ENCODE measurements around the gene SUFU.
"Not testable (repeated sequence)": the region's sequence is repeated elsewhere in the genome, so short reads cannot be mapped to it uniquely, and the experiment has no call there.

Gene SUFU

DNA sequence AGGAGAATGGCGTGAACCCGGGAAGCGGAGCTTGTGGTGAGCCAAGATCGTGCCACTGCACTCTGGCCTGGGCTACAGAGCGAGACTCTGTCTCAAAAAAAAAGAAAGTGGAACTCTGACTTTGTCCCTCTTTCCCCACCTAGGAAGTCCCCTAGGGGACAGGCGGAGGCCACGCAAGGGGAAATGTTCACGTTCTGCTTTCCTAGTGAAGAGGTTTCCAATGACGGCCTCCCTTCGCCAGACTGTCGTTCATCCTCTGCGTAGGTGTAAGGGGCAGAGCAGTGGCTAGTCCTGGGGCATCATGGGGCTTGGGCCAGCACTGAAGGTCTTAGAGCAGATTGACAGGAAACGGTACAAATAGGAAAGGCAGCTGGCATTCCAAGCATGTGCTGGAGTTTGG, 30.6 kb downstream of the SUFU start:
- Histone ChIP-seq H3K4me1 (ENCODE audit: control insufficient read depth in 5 of 5, insufficient read depth in 5 of 5, low read length in 5 of 5) (no peaks in the 10 kb centered on the region), H3K9ac (ENCODE audit: low read length in 5 of 5) (no peak overlapping the region), H3K27me3 (ENCODE audit: control insufficient read depth in 5 of 5, insufficient read depth in 4 of 5, low read length in 5 of 5) (no peaks in the 10 kb centered on the region)

DNA sequence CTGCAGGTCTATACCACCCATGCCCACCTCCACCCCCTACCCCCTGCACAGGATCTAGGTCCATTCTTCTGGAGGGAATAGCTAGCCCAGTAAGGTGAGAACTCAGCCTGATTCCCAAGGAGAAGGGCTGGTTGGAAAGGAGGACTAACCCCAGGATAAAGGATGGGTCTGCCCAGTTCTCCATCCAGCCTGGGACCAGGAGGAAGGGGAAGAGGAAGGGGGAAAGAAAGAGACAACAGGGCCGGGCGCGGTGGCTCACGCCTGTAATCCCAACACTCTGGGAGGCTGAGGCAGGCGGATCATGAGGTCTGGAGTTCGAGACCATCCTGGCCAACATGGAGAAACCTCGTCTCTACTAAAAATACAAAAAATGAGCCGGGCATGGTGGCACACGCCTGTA, 31.2 kb downstream of the SUFU start:
- peaks cover 0 to 17% (median 3%) of the 10 kb centered on the region in 5 donors for H3K36me3 ChIP-seq (ENCODE audit: control insufficient read depth in 5 of 5, insufficient read depth in 5 of 5, low read length in 5 of 5)
- H3K27ac ChIP-seq (ENCODE audit: low read depth, low read length); H3K9me3 ChIP-seq (ENCODE audit: control insufficient read depth in 5 of 5, low read length in 5 of 5); H3K4me1 ChIP-seq (ENCODE audit: control insufficient read depth in 5 of 5, insufficient read depth in 5 of 5, low read length in 5 of 5); H3K9ac ChIP-seq (ENCODE audit: low read length in 5 of 5); H3K4me3 ChIP-seq (ENCODE audit: low read depth in 1 of 5, low read length in 5 of 5); H3K27me3 ChIP-seq (ENCODE audit: control insufficient read depth in 5 of 5, insufficient read depth in 4 of 5, low read length in 5 of 5): not testable (repeated sequence)

More for the DNA sequence above, 30.6 kb downstream of the SUFU start:
- no peaks in the 10 kb centered on the region for H3K9me3 ChIP-seq (ENCODE audit: control insufficient read depth in 5 of 5, low read length in 5 of 5)
- no peak overlapping the region for H3K27ac ChIP-seq (ENCODE audit: low read depth, low read length)
- no peak overlapping the region for H3K4me3 ChIP-seq (ENCODE audit: low read depth in 1 of 5, low read length in 5 of 5)
- H3K36me3 ChIP-seq (ENCODE audit: control insufficient read depth in 5 of 5, insufficient read depth in 5 of 5, low read length in 5 of 5), result peaks cover 0 to 17% (median 3%) of the 10 kb centered on the region in 5 donors

DNA sequence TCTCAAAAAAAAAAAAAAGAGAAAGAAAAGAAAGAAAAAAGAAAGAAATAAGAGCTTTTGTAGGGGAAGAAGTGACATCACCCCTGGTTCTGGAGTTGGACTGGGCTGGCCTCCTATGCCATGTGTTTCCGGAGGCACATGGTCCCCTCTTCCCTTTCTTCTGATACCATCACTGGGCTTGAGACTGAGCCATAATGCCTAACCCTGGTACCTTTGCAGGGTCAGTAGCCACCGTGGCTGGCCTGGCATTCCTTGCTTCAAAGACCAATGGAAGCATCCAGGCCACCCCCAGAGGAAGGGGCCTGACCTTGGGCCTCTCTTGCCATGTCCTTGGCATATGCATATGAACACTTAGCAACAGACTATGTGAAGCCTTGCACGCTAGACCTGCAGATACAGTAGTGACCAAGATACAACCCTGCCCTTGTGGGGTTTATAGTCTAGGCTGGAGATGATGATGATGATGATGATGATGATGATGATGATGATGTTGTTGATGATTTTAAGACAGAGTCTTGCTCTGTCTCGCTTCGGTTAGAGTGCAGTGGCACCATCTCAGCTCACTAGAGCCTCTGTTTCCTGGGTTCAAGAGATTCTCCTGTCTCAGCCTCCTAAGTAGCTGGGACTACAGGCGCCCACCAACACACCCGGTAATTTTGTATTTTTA, 31.8 kb downstream of the SUFU start:
- H3K9ac ChIP-seq (ENCODE audit: low read length in 5 of 5), result no peak overlapping the region
- no peaks in the 10 kb centered on the region for H3K9me3 ChIP-seq (ENCODE audit: control insufficient read depth in 5 of 5, low read length in 5 of 5)
- no peak overlapping the region for H3K27ac ChIP-seq (ENCODE audit: low read depth, low read length)
- H3K4me3 ChIP-seq (ENCODE audit: low read depth in 1 of 5, low read length in 5 of 5), result no peak overlapping the region
- H3K36me3 ChIP-seq (ENCODE audit: control insufficient read depth in 5 of 5, insufficient read depth in 5 of 5, low read length in 5 of 5), result peaks cover 0 to 17% (median 3%) of the 10 kb centered on the region in 5 donors
- H3K27me3 ChIP-seq (ENCODE audit: control insufficient read depth in 5 of 5, insufficient read depth in 4 of 5, low read length in 5 of 5), result no peaks in the 10 kb centered on the region
- peaks cover 0 to 5% (median 2%) of the 10 kb centered on the region in 5 donors for H3K4me1 ChIP-seq (ENCODE audit: control insufficient read depth in 5 of 5, insufficient read depth in 5 of 5, low read length in 5 of 5)

DNA sequence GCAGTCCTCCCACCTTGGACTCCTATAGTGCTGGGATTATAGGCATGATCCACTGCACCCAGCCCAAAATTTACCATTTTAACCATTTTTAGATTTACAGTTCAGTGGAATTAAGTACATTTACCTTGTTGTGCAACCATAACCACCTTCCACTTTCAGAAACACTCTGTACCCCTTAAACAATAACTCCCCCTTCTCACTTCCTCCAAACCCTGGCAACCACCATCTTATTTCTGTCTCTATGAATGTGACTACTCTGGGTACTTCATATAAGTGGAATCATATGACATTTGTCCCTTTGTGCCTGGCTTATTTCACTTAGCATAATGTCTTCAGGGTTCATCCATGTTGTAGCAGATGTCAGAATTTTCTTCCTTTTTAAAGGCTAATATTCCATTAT, 33.6 kb downstream of the SUFU start:
- Histone ChIP-seq H3K27me3 (ENCODE audit: control insufficient read depth in 5 of 5, insufficient read depth in 4 of 5, low read length in 5 of 5) (no peaks in the 10 kb centered on the region), H3K4me3 (ENCODE audit: low read depth in 1 of 5, low read length in 5 of 5) (no peak overlapping the region), H3K9ac (ENCODE audit: low read length in 5 of 5) (no peak overlapping the region), H3K27ac (ENCODE audit: low read depth, low read length) (no peak overlapping the region), H3K9me3 (ENCODE audit: control insufficient read depth in 5 of 5, low read length in 5 of 5) (no peaks in the 10 kb centered on the region), H3K36me3 (ENCODE audit: control insufficient read depth in 5 of 5, insufficient read depth in 5 of 5, low read length in 5 of 5) (peaks cover 0 to 15% (median 3%) of the 10 kb centered on the region in 5 donors), H3K4me1 (ENCODE audit: control insufficient read depth in 5 of 5, insufficient read depth in 5 of 5, low read length in 5 of 5) (peaks cover 0 to 5% (median 2%) of the 10 kb centered on the region in 5 donors)

DNA sequence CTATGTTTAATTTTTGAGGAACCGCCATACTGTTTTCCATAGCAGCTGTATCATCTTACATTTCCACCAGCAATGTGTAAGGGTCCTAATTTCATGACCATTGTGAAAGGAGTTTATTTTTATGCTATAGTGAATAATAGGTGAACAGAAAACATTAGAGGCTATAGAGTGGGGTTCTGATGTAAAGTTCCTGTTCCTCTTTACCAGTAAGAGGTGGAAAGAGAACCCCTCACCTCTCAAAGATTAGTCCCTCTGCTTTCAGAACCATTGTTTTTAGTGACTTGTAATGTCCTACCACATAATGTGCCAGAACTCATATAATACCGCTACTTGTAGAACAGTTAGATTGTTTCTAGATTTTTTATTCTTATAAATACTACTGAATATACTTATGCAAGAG, 34.2 kb downstream of the SUFU start:
- H3K27ac ChIP-seq (ENCODE audit: low read depth, low read length), result no peak overlapping the region
- no peak overlapping the region for H3K9ac ChIP-seq (ENCODE audit: low read length in 5 of 5)
- peaks cover 0 to 5% (median 2%) of the 10 kb centered on the region in 5 donors for H3K4me1 ChIP-seq (ENCODE audit: control insufficient read depth in 5 of 5, insufficient read depth in 5 of 5, low read length in 5 of 5)
- no peaks in the 10 kb centered on the region for H3K27me3 ChIP-seq (ENCODE audit: control insufficient read depth in 5 of 5, insufficient read depth in 4 of 5, low read length in 5 of 5)
- no peaks in the 10 kb centered on the region for H3K9me3 ChIP-seq (ENCODE audit: control insufficient read depth in 5 of 5, low read length in 5 of 5)
- H3K4me3 ChIP-seq (ENCODE audit: low read depth in 1 of 5, low read length in 5 of 5), result no peak overlapping the region
- H3K36me3 ChIP-seq (ENCODE audit: control insufficient read depth in 5 of 5, insufficient read depth in 5 of 5, low read length in 5 of 5), result peaks cover 0 to 13% (median 3%) of the 10 kb centered on the region in 5 donors

GRCh38 chr10:102538811-102539210, 35.0 kb downstream of the SUFU start:
- Histone ChIP-seq H3K4me3 (ENCODE audit: low read depth in 1 of 5, low read length in 5 of 5) (no peak overlapping the region), H3K27ac (ENCODE audit: low read depth, low read length) (no peak overlapping the region), H3K27me3 (ENCODE audit: control insufficient read depth in 5 of 5, insufficient read depth in 4 of 5, low read length in 5 of 5) (no peaks in the 10 kb centered on the region), H3K36me3 (ENCODE audit: control insufficient read depth in 5 of 5, insufficient read depth in 5 of 5, low read length in 5 of 5) (peaks cover 0 to 13% (median 3%) of the 10 kb centered on the region in 5 donors), H3K9ac (ENCODE audit: low read length in 5 of 5) (no peak overlapping the region), H3K9me3 (ENCODE audit: control insufficient read depth in 5 of 5, low read length in 5 of 5) (no peaks in the 10 kb centered on the region), H3K4me1 (ENCODE audit: control insufficient read depth in 5 of 5, insufficient read depth in 5 of 5, low read length in 5 of 5) (peaks cover 0 to 5% (median 2%) of the 10 kb centered on the region in 5 donors)

- H3K9me3 ChIP-seq (ENCODE audit: control insufficient read depth in 5 of 5, low read length in 5 of 5), result no peaks in the 10 kb centered on the region
- H3K9ac ChIP-seq (ENCODE audit: low read length in 5 of 5), result no peak overlapping the region
- H3K27ac ChIP-seq (ENCODE audit: low read depth, low read length), result no peak overlapping the region
- H3K27me3 ChIP-seq (ENCODE audit: control insufficient read depth in 5 of 5, insufficient read depth in 4 of 5, low read length in 5 of 5), result no peaks in the 10 kb centered on the region
- no peak overlapping the region for H3K4me3 ChIP-seq (ENCODE audit: low read depth in 1 of 5, low read length in 5 of 5)
- peaks cover 0 to 5% (median 2%) of the 10 kb centered on the region in 5 donors for H3K4me1 ChIP-seq (ENCODE audit: control insufficient read depth in 5 of 5, insufficient read depth in 5 of 5, low read length in 5 of 5)
- H3K36me3 ChIP-seq (ENCODE audit: control insufficient read depth in 5 of 5, insufficient read depth in 5 of 5, low read length in 5 of 5), result peaks cover 0 to 7% (median 3%) of the 10 kb centered on the region in 5 donors
Measured at GRCh38 chr10:102540023-102540422, 36.3 kb downstream of the SUFU start.

DNA sequence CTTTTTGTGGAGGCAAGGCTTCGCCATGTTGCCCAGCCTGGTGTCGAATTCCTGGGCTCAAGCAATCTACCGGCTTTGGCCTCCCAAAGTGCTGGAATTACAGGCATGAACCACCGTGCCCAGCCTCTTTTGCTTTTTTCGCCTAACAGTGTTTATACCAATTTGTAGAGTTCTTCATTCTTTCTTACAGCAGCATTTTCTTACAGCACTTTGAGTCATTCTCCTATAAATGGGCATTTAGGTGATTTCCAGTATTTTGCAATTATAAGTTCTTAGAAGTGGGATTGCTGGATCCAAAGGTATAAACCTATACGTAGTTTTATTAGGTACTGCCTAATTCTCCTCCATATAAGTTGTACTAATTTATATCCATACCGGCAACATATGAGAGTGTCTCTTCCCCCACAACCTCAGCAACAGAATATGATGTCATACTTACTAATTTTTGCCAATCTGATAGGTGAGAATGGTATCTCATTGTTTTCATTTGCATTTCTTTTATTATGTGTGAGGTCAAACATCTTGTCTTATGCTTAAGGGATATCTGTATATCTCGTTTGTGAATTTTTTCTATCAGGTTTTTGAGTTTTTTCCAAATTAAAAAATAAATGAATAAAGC, 39.1 kb downstream of the SUFU start:
- H3K9me3 ChIP-seq (ENCODE audit: control insufficient read depth in 5 of 5, low read length in 5 of 5), result no peaks in the 10 kb centered on the region
- no peak overlapping the region for H3K27ac ChIP-seq (ENCODE audit: low read depth, low read length)
- peaks cover 1 to 23% (median 20%) of the 10 kb centered on the region in 5 donors for H3K4me1 ChIP-seq (ENCODE audit: control insufficient read depth in 5 of 5, insufficient read depth in 5 of 5, low read length in 5 of 5)
- H3K9ac ChIP-seq (ENCODE audit: low read length in 5 of 5), result no peak overlapping the region
- H3K36me3 ChIP-seq (ENCODE audit: control insufficient read depth in 5 of 5, insufficient read depth in 5 of 5, low read length in 5 of 5), result peaks cover 0 to 3% (median 0%) of the 10 kb centered on the region in 5 donors
- no peak overlapping the region for H3K4me3 ChIP-seq (ENCODE audit: low read depth in 1 of 5, low read length in 5 of 5)
- no peaks in the 10 kb centered on the region for H3K27me3 ChIP-seq (ENCODE audit: control insufficient read depth in 5 of 5, insufficient read depth in 4 of 5, low read length in 5 of 5)

DNA sequence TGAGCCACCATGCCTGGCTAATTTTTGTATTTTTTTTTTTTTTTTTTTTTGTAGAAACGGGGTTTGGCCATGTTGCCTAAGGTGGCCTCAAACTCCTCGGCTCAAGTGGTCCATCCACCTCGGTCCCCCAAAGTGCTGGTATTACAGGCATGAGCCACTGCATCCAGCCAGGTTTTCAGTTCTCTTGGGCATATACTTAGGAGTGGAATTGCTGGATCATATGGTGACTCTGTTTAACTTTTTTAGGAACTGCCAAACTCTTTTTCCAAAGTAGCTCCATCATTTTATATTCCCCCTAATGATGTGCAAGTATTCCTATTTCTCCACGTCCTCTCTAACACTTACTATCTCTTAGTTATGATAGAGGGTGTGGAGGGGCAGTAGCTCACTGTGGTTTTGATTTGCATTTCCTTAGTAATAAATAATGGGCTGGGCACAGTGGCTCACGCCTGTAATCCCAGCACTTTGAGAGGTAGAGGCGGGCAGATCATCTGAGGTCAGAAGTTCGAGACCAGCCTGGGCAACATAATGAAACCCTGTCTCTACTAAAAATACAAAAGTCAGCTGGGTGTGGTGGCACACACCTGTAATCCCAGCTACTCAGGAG, 41.6 kb downstream of the SUFU start:
- H3K9ac ChIP-seq (ENCODE audit: low read length in 5 of 5), result no peak overlapping the region
- H3K4me1 ChIP-seq (ENCODE audit: control insufficient read depth in 5 of 5, insufficient read depth in 5 of 5, low read length in 5 of 5), result peaks cover 1 to 18% (median 17%) of the 10 kb centered on the region in 5 donors
- H3K9me3 ChIP-seq (ENCODE audit: control insufficient read depth in 5 of 5, low read length in 5 of 5), result no peaks in the 10 kb centered on the region
- no peak overlapping the region for H3K4me3 ChIP-seq (ENCODE audit: low read depth in 1 of 5, low read length in 5 of 5)
- H3K36me3 ChIP-seq (ENCODE audit: control insufficient read depth in 5 of 5, insufficient read depth in 5 of 5, low read length in 5 of 5), result peaks cover 0 to 7% (median 6%) of the 10 kb centered on the region in 5 donors
- H3K27me3 ChIP-seq (ENCODE audit: control insufficient read depth in 5 of 5, insufficient read depth in 4 of 5, low read length in 5 of 5), result no peaks in the 10 kb centered on the region
- H3K27ac ChIP-seq (ENCODE audit: low read depth, low read length), result no peak overlapping the region

DNA sequence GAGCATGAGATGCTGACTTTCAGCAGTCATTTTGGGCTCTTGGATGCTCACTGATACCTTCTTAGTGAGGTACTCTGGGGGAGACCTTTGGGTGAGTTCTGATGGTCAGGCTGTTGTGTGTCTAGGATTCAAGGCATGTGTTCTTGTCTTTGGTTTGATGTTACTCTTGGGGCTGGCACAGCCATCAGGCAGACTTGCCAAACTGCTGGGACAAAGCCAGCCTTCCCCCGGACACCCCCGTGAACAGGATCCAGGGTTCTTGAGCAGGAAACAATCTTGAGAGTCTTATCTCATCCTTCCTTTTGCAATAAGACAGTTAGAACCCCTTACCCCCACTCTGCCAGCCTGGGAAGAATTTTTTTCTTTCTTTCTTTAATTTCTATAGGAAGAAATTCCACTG, 42.2 kb downstream of the SUFU start:
- H3K9ac ChIP-seq (ENCODE audit: low read length in 5 of 5), result no peak overlapping the region
- no peak overlapping the region for H3K4me3 ChIP-seq (ENCODE audit: low read depth in 1 of 5, low read length in 5 of 5)
- H3K9me3 ChIP-seq (ENCODE audit: control insufficient read depth in 5 of 5, low read length in 5 of 5), result no peaks in the 10 kb centered on the region
- no peaks in the 10 kb centered on the region for H3K27me3 ChIP-seq (ENCODE audit: control insufficient read depth in 5 of 5, insufficient read depth in 4 of 5, low read length in 5 of 5)
- peaks cover 0 to 12% (median 10%) of the 10 kb centered on the region in 5 donors for H3K36me3 ChIP-seq (ENCODE audit: control insufficient read depth in 5 of 5, insufficient read depth in 5 of 5, low read length in 5 of 5)
- peaks cover 1 to 18% (median 17%) of the 10 kb centered on the region in 5 donors for H3K4me1 ChIP-seq (ENCODE audit: control insufficient read depth in 5 of 5, insufficient read depth in 5 of 5, low read length in 5 of 5)
- no peak overlapping the region for H3K27ac ChIP-seq (ENCODE audit: low read depth, low read length)
